Thyroid gland (tissue), 4 donors: ENCODE measurements around the gene OR2S2.

ENCODE experiments used
- POLR2A ChIP-seq, 2 donors: fragments of 450-650 bp; IDR thresholded peaks; one replicate each; pipeline ENCODE4 v1.6.1; 2017; ENCODE audit warnings: antibody characterized with exemption in 2 of 2, mild to moderate bottlenecking in 2 of 2, moderate library complexity in 1 of 2
- TF ChIP-seq, protein P1 (sequence below), 6 experiments: fragments of 200-600 bp in 3 of 6; fragments of 450-650 bp in 3 of 6; sonication (generic) in 3 of 6; IDR thresholded peaks; one replicate each; pipeline ENCODE4 v1.5.1; 2016 to 2019; ENCODE audit warnings: antibody characterized with exemption in 6 of 6, mild to moderate bottlenecking in 2 of 6, inconsistent platforms in 1 of 6, moderate library complexity in 1 of 6

GRCh38 chr9:35908504-35909125 lies 49.3 kb downstream of the OR2S2 start:
- TF ChIP-seq, protein P1, sequence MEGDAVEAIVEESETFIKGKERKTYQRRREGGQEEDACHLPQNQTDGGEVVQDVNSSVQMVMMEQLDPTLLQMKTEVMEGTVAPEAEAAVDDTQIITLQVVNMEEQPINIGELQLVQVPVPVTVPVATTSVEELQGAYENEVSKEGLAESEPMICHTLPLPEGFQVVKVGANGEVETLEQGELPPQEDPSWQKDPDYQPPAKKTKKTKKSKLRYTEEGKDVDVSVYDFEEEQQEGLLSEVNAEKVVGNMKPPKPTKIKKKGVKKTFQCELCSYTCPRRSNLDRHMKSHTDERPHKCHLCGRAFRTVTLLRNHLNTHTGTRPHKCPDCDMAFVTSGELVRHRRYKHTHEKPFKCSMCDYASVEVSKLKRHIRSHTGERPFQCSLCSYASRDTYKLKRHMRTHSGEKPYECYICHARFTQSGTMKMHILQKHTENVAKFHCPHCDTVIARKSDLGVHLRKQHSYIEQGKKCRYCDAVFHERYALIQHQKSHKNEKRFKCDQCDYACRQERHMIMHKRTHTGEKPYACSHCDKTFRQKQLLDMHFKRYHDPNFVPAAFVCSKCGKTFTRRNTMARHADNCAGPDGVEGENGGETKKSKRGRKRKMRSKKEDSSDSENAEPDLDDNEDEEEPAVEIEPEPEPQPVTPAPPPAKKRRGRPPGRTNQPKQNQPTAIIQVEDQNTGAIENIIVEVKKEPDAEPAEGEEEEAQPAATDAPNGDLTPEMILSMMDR (IDR thresholded peaks at IDR 0.05): no peak
- no peak for TF ChIP-seq POLR2A (IDR thresholded peaks at IDR 0.05)
